ENCODE measurements around the gene RNF175.

RNF175 gene

DNA sequence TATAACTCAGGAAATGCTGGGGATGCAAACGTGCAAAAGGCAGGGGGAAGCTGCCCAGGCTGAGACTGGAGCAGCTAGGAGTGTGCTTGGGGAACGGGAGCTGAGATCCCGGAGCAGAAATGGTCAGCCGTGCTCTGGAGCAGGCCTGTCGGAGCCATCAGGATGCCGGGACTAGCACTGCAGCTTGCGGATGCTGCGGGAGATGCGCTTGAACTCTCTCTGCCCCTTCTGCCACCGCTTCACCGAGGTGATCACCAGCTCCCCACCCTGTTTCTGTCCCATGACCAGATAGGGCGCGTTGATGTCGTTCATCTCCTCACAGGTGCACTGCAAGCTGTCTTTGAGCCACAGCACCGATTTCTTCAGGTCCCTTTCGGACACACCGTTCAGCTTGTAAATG lies 21.5 kb upstream of the RNF175 start:
- Histone ChIP-seq H3K27me3 (ENCODE audit: insufficient read depth, poor library complexity, severe bottlenecking) (peaks cover 10% of the 10 kb centered on the region), H3K4me3 (ENCODE audit: severe bottlenecking) (no peak overlapping the region), H3K27ac (ENCODE audit: poor library complexity, severe bottlenecking) (no peak overlapping the region), H3K9me3 (ENCODE audit: severe bottlenecking) (no peaks in the 10 kb centered on the region), H3K36me3 (ENCODE audit: low read depth) (no peaks in the 10 kb centered on the region), H3K4me1 (ENCODE audit: insufficient read depth, poor library complexity, severe bottlenecking) (peaks cover 11% of the 10 kb centered on the region)
- DNase-seq (ENCODE audit: low spot score) (no peak), ATAC-seq (ENCODE audit: low read depth) (no peak)
- TF ChIP-seq, protein P1, sequence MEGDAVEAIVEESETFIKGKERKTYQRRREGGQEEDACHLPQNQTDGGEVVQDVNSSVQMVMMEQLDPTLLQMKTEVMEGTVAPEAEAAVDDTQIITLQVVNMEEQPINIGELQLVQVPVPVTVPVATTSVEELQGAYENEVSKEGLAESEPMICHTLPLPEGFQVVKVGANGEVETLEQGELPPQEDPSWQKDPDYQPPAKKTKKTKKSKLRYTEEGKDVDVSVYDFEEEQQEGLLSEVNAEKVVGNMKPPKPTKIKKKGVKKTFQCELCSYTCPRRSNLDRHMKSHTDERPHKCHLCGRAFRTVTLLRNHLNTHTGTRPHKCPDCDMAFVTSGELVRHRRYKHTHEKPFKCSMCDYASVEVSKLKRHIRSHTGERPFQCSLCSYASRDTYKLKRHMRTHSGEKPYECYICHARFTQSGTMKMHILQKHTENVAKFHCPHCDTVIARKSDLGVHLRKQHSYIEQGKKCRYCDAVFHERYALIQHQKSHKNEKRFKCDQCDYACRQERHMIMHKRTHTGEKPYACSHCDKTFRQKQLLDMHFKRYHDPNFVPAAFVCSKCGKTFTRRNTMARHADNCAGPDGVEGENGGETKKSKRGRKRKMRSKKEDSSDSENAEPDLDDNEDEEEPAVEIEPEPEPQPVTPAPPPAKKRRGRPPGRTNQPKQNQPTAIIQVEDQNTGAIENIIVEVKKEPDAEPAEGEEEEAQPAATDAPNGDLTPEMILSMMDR (IDR thresholded peaks at IDR 0.05; ENCODE audit: poor library complexity, severe bottlenecking) = no peak

- DNase-seq (ENCODE audit: low spot score) (no peak), ATAC-seq (ENCODE audit: low read depth) (no peak)
- no peaks in the 10 kb centered on the region for H3K9me3 ChIP-seq (ENCODE audit: severe bottlenecking)
- no peak overlapping the region for H3K4me3 ChIP-seq (ENCODE audit: severe bottlenecking)
- H3K27ac ChIP-seq (ENCODE audit: poor library complexity, severe bottlenecking) = no peak overlapping the region
- TF ChIP-seq, protein P1 (IDR thresholded peaks at IDR 0.05; ENCODE audit: poor library complexity, severe bottlenecking) = no peak
- H3K36me3 ChIP-seq (ENCODE audit: low read depth) = no peaks in the 10 kb centered on the region
- peaks cover 7% of the 10 kb centered on the region for H3K27me3 ChIP-seq (ENCODE audit: insufficient read depth, poor library complexity, severe bottlenecking)
- H3K4me1 ChIP-seq (ENCODE audit: insufficient read depth, poor library complexity, severe bottlenecking) = peaks cover 11% of the 10 kb centered on the region
Observed at GRCh38 chr4:153780876-153781275, 21.1 kb upstream of the RNF175 start.

- Histone ChIP-seq H3K27ac (ENCODE audit: poor library complexity, severe bottlenecking) (no peak overlapping the region), H3K9me3 (ENCODE audit: severe bottlenecking) (no peaks in the 10 kb centered on the region), H3K4me3 (ENCODE audit: severe bottlenecking) (no peak overlapping the region), H3K36me3 (ENCODE audit: low read depth) (no peaks in the 10 kb centered on the region), H3K4me1 (ENCODE audit: insufficient read depth, poor library complexity, severe bottlenecking) (peaks cover 11% of the 10 kb centered on the region), H3K27me3 (ENCODE audit: insufficient read depth, poor library complexity, severe bottlenecking) (peaks cover 6% of the 10 kb centered on the region)
- TF ChIP-seq, protein P1 (IDR thresholded peaks at IDR 0.05; ENCODE audit: poor library complexity, severe bottlenecking) = no peak
- ATAC-seq (ENCODE audit: low read depth) (no peak), DNase-seq (ENCODE audit: low spot score) (no peak)
Observed at GRCh38 chr4:153780221-153780620, 20.4 kb upstream of the RNF175 start.

- no peak for DNase-seq (ENCODE audit: low spot score)
- no peak for ATAC-seq (ENCODE audit: low read depth)
- Histone ChIP-seq H3K4me3 (ENCODE audit: severe bottlenecking) (no peak overlapping the region), H3K27ac (ENCODE audit: poor library complexity, severe bottlenecking) (no peak overlapping the region), H3K36me3 (ENCODE audit: low read depth) (no peaks in the 10 kb centered on the region), H3K4me1 (ENCODE audit: insufficient read depth, poor library complexity, severe bottlenecking) (peaks cover 11% of the 10 kb centered on the region), H3K27me3 (ENCODE audit: insufficient read depth, poor library complexity, severe bottlenecking) (no peaks in the 10 kb centered on the region), H3K9me3 (ENCODE audit: severe bottlenecking) (no peaks in the 10 kb centered on the region)
- TF ChIP-seq, protein P1 (IDR thresholded peaks at IDR 0.05; ENCODE audit: poor library complexity, severe bottlenecking) = no peak
Observed at GRCh38 chr4:153778383-153778782, 18.6 kb upstream of the RNF175 start.

- H3K36me3 ChIP-seq (ENCODE audit: low read depth) = no peaks in the 10 kb centered on the region
- H3K27me3 ChIP-seq (ENCODE audit: insufficient read depth, poor library complexity, severe bottlenecking) = no peaks in the 10 kb centered on the region
- no peak overlapping the region for H3K27ac ChIP-seq (ENCODE audit: poor library complexity, severe bottlenecking)
- H3K9me3 ChIP-seq (ENCODE audit: severe bottlenecking) = no peaks in the 10 kb centered on the region
- TF ChIP-seq, protein P1 (IDR thresholded peaks at IDR 0.05; ENCODE audit: poor library complexity, severe bottlenecking) = no peak
- peaks cover 8% of the 10 kb centered on the region for H3K4me1 ChIP-seq (ENCODE audit: insufficient read depth, poor library complexity, severe bottlenecking)
- DNase-seq (ENCODE audit: low spot score) = no peak
- no peak overlapping the region for H3K4me3 ChIP-seq (ENCODE audit: severe bottlenecking)
- no peak for ATAC-seq (ENCODE audit: low read depth)
Observed at GRCh38 chr4:153777421-153777820, 17.6 kb upstream of the RNF175 start.

Data from RWPE2 (cell line).